SKM-1 (cell line): ENCODE results near the gene ARX.

Experiments
- DNase-seq: peaks from one replicate; lab custom pipeline; 2025; ENCODE audit not compliant: unreplicated experiment; lab: John Stamatoyannopoulos, UW

The ARX gene

GRCh38 chrX:25001808-25002660, 13.7 kb downstream of the ARX start:
- no peak for DNase-seq

DNA sequence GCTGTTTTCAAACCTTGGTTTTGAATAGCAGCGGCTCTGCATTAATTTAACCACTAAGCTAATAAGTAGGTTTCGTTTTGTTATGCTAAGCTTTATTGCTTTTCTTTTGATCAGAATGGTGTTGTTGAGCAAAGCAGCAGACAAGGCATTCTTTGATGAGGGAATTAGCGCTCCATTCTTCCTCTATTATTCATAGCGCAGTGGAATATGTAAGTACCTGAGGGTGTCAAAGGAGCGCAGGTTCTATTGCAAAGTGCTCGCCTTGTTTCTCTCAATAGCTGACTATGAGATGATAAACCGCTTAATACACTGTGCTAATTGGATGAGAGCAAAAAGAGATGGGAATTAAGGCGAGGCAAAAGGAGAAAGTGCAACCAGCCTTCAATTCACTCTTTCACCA, 16.3 kb downstream of the ARX start:
- no peak for DNase-seq

DNA sequence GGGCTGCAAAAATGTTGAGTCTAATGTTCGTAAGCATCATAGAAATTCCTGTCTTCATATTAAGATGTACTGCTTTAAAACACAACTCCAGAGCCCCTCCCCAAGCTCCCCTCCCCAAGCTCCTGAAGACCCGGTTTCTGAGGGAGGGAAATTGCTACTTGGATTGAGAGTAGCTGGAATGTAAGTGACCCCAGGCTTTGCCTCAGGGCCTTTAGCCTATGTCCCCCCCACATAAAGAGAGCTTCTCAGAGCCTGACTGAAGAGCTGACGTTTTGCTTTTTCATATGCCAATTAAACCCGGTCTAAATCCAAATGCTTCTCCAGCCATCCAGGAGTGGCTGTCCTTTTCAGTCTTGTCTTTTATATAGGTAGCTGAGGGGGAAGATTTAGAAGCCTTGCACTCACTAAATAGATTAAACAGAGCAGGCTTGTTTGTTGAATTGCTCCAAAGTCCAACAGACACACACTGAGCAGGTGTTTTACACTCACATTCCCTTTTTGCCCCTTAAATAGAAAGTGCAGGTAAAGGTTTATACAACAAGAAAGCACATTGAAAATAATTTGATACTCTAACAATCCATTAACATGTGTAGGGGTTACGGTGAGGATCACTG, 19.6 kb downstream of the ARX start:
- no peak for DNase-seq

GRCh38 chrX:24993879-24994278, 21.9 kb downstream of the ARX start:
- no peak for DNase-seq

- no peak for DNase-seq
These were observed 25.2 kb downstream of the ARX start for GRCh38 chrX:24990535-24990934.

GRCh38 chrX:24988314-24988713, 27.5 kb downstream of the ARX start:
- no peak for DNase-seq

- DNase-seq, result no peak
These were observed 28.0 kb downstream of the ARX start for GRCh38 chrX:24987731-24988130.

GRCh38 chrX:24985120-24985519, 30.6 kb downstream of the ARX start:
- no peak for DNase-seq

GRCh38 chrX:24983931-24984330, 31.8 kb downstream of the ARX start:
- no peak for DNase-seq

GRCh38 chrX:24982306-24982965, 33.3 kb downstream of the ARX start:
- no peak for DNase-seq

DNA sequence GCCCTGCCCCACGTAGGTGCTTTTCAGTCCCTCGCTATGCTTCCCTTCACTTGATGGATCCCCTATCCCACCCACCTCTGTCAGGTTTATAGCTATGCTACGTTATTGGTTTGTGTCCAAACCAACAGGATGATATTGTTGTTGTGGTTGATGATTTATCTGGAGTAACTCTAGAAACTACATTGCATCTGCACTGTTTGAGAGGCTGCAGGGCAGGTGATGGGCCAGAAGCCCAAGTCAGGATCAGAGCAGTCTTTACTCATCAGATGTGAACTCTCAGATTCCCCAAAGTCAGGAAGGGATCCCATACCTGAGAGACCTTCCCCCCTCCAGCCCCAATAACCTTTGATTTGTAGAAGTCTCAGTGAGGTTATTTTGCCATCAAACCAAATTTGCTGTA, 34.7 kb downstream of the ARX start:
- DNase-seq, result no peak

DNA sequence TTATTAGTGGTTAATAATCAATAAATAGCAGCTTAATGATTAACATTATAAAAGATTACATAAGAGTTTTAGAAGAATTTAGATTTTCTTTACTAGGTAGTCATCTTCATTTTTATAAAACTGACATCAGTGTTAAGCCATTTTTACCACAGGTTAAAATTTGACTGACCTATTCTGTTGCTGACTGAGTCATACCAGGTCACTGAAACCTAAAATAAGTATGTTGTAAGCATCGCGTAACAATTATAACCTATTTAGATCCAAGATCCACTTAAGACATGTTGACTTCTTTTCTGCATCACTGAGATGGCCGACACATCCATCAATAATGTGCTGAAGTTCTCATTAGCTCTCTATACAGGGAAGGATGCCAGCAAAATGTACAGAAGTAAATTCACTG, 36.7 kb downstream of the ARX start:
- no peak for DNase-seq

DNA sequence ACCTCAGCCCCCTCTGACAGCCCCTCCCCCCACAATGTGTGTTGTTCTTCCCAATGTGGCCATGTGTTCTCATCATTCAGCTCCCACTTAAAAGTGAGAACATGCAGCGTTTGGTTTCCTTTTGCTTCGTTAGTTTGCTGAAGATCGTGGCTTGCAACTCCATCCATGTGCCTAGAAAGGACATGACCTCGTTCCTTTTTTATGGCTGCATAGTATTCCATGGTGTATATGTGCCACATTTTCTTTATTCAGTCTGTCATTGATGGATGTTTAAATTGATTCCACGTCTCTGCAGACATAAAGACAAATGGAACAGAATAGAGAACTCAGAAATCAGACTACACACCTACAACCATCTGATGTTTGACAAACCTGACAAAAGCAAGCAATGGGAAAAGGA, 46.0 kb downstream of the ARX start:
- no peak for DNase-seq

GRCh38 chrX:24965372-24965771, 50.4 kb downstream of the ARX start:
- DNase-seq, result no peak

DNA sequence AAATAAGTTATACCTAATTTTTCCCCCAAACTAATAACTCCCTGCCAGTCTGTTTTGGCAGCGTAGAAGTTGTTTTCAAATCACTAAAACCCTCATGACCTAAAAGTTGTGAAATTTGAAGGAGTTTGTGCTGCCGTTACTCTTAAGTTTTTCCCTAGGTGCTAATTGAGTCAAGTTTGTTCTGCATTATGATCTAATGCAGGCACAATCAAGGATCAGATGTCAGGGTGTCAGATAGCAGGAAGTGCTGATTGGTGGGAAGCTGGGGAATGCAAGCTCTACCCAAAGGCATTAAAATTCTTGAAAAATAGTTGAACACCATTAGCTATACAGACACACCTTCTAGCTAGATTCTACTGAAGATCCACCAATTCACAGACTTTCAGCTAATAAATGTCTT, 51.9 kb downstream of the ARX start:
- no peak for DNase-seq

DNA sequence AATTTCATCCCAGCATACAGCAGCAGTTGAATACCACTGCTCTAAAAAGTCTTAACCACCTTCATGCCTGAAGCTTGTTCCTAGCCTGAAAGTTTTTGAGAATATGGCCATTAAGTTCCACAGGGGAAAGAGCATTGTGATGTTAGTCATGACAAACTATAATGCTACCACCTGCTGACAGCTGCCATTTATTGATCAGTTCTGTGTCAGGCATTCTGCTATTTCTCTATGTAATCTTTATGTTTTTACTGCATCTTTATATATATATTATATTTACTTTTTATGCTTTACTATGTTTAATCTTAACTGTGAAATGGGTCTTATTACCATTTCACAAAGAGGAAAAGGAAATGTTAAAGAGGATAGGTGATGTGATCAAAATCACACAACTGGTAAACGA, 54.0 kb downstream of the ARX start:
- no peak for DNase-seq

DNA sequence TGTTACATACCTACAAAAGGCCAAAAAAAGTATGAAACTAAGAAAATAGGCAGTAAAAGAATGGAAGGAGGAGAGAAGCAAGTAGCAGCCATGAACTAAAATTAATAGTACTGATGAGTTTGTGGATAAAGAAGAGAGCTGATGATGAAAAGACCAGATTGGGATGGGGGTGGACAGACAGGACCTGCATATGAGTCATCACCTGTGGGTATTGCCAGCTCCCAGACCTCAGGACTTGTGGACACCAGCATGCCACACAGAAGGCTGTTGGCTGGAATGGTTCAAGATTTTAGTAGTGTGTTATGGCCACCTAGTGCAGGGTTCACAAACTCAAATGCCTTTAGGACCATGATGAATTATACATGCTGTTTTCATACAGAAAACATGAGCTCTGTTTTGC, 58.9 kb downstream of the ARX start:
- no peak for DNase-seq

DNA sequence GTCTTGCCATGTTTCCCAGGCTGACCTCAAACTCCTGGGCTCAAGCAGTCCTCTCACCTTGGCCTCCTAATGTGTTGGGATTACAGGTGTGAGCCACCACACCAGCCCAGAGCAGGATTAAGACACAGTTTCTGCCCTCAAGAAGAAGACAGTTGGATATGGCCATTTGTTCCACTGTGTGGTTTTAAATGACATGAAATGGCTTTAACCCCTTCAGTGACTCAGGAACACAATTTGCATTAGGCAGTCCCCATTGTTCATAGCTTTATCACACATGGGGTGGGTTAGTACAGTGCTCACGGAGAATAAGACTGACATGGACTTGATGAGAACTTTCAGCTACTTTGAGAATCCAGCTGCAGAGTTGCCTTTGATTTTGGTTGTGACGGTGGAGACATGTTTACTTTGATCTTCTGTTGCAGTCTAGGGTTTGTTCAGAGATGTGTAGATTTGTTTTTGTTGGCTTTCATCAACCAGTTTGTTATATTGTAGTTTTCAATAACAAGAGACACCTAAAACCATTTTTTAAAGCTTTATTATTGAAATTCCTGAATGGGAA, 60.3 kb downstream of the ARX start:
- no peak for DNase-seq

DNA sequence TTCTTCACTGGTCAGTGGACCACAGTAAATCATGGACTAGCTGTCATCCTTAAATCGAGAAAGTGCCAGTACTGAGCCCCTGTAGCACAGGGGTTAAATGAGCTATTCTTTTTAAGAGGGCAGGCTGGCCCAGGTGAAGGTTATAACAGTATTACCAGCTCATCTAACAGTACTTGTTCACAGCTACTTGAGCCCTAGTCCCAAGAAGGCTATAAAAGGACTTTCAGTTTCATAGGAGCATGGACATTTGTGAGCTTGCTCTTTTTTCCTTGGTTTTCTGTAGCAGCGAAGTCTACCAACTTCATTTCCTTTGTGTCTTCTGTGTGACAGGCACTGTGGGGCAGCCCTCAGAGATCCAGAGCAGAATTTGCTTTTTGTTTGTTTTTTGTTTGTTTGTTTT, 61.0 kb downstream of the ARX start:
- no peak for DNase-seq
